HepG2 (cell line): ENCODE results near the gene ZCCHC12. TPM values are rescaled to one million over a fixed set of nuclear protein-coding genes. Genes with fewer than 3 reads are reported as not detected.
A peak's percentile ranks its signal among the peaks of the same experiment; 100 is the strongest.

Experiments used
- DMAP1 ChIP-seq: IDR thresholded peaks from 2 replicates; pipeline ENCODE4 v1.6.1; 2016
- GLI4 ChIP-seq: sonication (generic); formaldehyde crosslinking; IDR thresholded peaks from 2 replicates; pipeline ENCODE4 v1.5.1; 2020; ENCODE audit warnings: missing genetic modification reagents, mild to moderate bottlenecking, moderate library complexity, borderline replicate concordance
- ISX ChIP-seq: sonication (generic); formaldehyde crosslinking; conservative IDR thresholded peaks from 2 replicates; pipeline ENCODE4 v1.5.0; 2020; ENCODE audit warnings: missing genetic modification reagents
- JARID2 ChIP-seq: sonication (generic); formaldehyde crosslinking; IDR thresholded peaks from 2 replicates; pipeline ENCODE4 v1.8.1; 2023; ENCODE audit warnings: missing genetic modification reagents, inconsistent platforms; ENCODE audit not compliant: insufficient replicate concordance
- MXI1 ChIP-seq: IDR thresholded peaks from 3 replicates; pipeline ENCODE4 v1.6.1; 2012; ENCODE audit warnings: low read depth, low read length, inconsistent platforms, borderline replicate concordance
- RXRB ChIP-seq: IDR thresholded peaks from 2 replicates; pipeline ENCODE4 v1.6.1; 2016; ENCODE audit warnings: borderline replicate concordance, missing genetic modification reagents, missing compliant biosample characterization
- SCMH1 ChIP-seq: sonication (generic); formaldehyde crosslinking; IDR thresholded peaks from 2 replicates; pipeline ENCODE4 v1.9.0; 2021; ENCODE audit warnings: missing genetic modification reagents, mild to moderate bottlenecking, borderline replicate concordance
- ZNF567 ChIP-seq: sonication (generic); formaldehyde crosslinking; IDR thresholded peaks from 2 replicates; pipeline ENCODE4 v1.8.1; 2023; ENCODE audit warnings: mild to moderate bottlenecking, missing genetic modification reagents, borderline replicate concordance
- ZNF598 ChIP-seq: sonication (generic); formaldehyde crosslinking; IDR thresholded peaks from 2 replicates; pipeline ENCODE4 v1.5.1; 2020; ENCODE audit warnings: mild to moderate bottlenecking, missing genetic modification reagents, borderline replicate concordance
- polyA plus RNA-seq, 8 experiments: library from polyadenylated mRNA; depleted of rRNA in 3 of 8; stranded (reverse) in 7 of 8; unstranded in 1 of 8; fragments of >200 nt; fragmentation: Illumina TruSeq in 4 of 8; extraction: Trizol in 4 of 8; gene quantifications; 2 replicates each; pipeline versions ENCODE4 v1.2.1 to v1.2.3, GENCODE V29; 2011 to 2016; ENCODE audit warnings: low read depth in 4 of 8, missing spikeins in 1 of 8, mixed read lengths in 1 of 8; ENCODE audit not compliant: insufficient read depth in 1 of 8
- total RNA-seq, 5 experiments: library from RNA; depleted of rRNA; stranded (reverse); fragments of >200 nt; fragmentation: Illumina TruSeq; extraction: Trizol; gene quantifications; 2 replicates each; pipeline ENCODE4 v1.2.3, GENCODE V29; 2016; ENCODE audit warnings: low read depth in 1 of 5
- TF ChIP-seq, protein P1 (sequence below): sonication (generic); formaldehyde crosslinking; IDR thresholded peaks from 2 replicates; pipeline ENCODE4 v1.5.0; 2020; ENCODE audit warnings: missing genetic modification reagents, mild to moderate bottlenecking, borderline replicate concordance
- TF ChIP-seq, protein P2 (sequence below): sonication (generic); formaldehyde crosslinking; IDR thresholded peaks from 2 replicates; pipeline ENCODE4 v1.8.0; 2023; ENCODE audit warnings: mild to moderate bottlenecking, missing genetic modification reagents
- TF ChIP-seq, protein P3 (sequence below): IDR thresholded peaks from 2 replicates; pipeline ENCODE4 v1.6.1; 2018; ENCODE audit warnings: missing genetic modification reagents
- TF ChIP-seq, protein P4 (sequence below): sonication (generic); formaldehyde crosslinking; conservative IDR thresholded peaks from 2 replicates; pipeline ENCODE4 v1.8.0; 2022; ENCODE audit warnings: missing genetic modification reagents
- TF ChIP-seq, protein P5 (sequence below): sonication (generic); formaldehyde crosslinking; conservative IDR thresholded peaks from 2 replicates; pipeline ENCODE4 v1.4.0; 2020; ENCODE audit warnings: missing genetic modification reagents
- TF ChIP-seq, protein P6 (sequence below): IDR thresholded peaks from 2 replicates; pipeline ENCODE4 v1.6.1; 2016; ENCODE audit warnings: control low read depth
- TF ChIP-seq, protein P7 (sequence below): sonication (generic); formaldehyde crosslinking; IDR thresholded peaks from 2 replicates; pipeline ENCODE4 v1.4.0; 2020; ENCODE audit warnings: mild to moderate bottlenecking, missing genetic modification reagents

The ZCCHC12 gene
- total and polyA plus RNA-seq, 2 of the 13 experiments (the other 11 are each of a cell fraction or from before 2014, with no cell fraction given): 0.05 to 0.20 TPM

DNA sequence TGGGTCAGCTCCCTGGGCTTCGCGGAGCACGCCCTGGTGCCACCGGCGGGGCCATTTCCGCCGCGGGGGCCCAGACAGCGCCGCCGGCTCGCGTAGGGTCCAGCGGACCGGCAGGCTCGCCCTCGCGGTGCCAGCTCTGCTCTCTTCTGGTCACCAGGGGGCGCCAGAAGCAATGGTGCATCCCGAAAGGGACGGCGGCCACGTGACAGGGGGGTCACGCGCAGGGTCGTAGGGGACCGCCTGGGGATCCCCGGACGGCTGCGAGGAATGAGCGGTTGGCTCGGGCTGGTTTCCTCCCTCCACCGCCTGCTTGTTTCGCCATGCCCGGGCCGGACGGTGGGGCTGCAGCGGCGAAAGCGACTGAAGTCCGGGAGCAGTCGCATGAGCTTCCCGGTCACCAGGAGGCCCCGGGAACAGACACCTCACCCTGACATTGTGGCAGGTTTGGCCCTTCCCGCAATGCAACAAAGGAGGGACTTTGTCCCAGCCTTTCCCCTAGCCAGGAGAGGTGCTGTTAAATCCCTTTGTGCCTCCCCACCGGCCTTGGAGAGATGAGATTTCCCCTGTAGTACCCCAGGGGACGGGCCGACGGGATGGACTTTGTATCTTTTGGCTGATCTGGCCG is 15.8 kb downstream of the ZCCHC12 start (continued):
- TF ChIP-seq, protein P1, sequence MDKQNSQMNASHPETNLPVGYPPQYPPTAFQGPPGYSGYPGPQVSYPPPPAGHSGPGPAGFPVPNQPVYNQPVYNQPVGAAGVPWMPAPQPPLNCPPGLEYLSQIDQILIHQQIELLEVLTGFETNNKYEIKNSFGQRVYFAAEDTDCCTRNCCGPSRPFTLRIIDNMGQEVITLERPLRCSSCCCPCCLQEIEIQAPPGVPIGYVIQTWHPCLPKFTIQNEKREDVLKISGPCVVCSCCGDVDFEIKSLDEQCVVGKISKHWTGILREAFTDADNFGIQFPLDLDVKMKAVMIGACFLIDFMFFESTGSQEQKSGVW (CRISPR knock-in tag): no peak
- peak; percentile 46; the same call in 1 of the 2 replicates for TF ChIP-seq RXRB (CRISPR knock-in tag)
- peak; percentile 83 for TF ChIP-seq DMAP1 (CRISPR knock-in tag)
- TF ChIP-seq ZNF598 (CRISPR knock-in tag): no peak
- TF ChIP-seq, protein P2, sequence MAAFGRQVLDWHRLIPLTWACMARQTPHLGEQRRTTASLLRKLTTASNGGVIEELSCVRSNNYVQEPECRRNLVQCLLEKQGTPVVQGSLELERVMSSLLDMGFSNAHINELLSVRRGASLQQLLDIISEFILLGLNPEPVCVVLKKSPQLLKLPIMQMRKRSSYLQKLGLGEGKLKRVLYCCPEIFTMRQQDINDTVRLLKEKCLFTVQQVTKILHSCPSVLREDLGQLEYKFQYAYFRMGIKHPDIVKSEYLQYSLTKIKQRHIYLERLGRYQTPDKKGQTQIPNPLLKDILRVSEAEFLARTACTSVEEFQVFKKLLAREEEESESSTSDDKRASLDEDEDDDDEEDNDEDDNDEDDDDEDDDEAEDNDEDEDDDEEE (CRISPR knock-in tag): no peak
- TF ChIP-seq JARID2 (CRISPR knock-in tag): no peak
- no peak for TF ChIP-seq ISX
- TF ChIP-seq, protein P3, sequence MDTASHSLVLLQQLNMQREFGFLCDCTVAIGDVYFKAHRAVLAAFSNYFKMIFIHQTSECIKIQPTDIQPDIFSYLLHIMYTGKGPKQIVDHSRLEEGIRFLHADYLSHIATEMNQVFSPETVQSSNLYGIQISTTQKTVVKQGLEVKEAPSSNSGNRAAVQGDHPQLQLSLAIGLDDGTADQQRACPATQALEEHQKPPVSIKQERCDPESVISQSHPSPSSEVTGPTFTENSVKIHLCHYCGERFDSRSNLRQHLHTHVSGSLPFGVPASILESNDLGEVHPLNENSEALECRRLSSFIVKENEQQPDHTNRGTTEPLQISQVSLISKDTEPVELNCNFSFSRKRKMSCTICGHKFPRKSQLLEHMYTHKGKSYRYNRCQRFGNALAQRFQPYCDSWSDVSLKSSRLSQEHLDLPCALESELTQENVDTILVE (CRISPR knock-in tag): no peak
- TF ChIP-seq, protein P4, sequence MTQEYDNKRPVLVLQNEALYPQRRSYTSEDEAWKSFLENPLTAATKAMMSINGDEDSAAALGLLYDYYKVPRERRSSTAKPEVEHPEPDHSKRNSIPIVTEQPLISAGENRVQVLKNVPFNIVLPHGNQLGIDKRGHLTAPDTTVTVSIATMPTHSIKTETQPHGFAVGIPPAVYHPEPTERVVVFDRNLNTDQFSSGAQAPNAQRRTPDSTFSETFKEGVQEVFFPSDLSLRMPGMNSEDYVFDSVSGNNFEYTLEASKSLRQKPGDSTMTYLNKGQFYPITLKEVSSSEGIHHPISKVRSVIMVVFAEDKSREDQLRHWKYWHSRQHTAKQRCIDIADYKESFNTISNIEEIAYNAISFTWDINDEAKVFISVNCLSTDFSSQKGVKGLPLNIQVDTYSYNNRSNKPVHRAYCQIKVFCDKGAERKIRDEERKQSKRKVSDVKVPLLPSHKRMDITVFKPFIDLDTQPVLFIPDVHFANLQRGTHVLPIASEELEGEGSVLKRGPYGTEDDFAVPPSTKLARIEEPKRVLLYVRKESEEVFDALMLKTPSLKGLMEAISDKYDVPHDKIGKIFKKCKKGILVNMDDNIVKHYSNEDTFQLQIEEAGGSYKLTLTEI (CRISPR knock-in tag): no peak
- TF ChIP-seq, protein P5, sequence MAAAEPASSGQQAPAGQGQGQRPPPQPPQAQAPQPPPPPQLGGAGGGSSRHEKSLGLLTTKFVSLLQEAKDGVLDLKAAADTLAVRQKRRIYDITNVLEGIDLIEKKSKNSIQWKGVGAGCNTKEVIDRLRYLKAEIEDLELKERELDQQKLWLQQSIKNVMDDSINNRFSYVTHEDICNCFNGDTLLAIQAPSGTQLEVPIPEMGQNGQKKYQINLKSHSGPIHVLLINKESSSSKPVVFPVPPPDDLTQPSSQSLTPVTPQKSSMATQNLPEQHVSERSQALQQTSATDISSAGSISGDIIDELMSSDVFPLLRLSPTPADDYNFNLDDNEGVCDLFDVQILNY (CRISPR knock-in tag): no peak
- peak; percentile 23; the same call in 1 of the 3 replicates for TF ChIP-seq MXI1
- TF ChIP-seq SCMH1 (CRISPR knock-in tag): no peak
- TF ChIP-seq, protein P6, sequence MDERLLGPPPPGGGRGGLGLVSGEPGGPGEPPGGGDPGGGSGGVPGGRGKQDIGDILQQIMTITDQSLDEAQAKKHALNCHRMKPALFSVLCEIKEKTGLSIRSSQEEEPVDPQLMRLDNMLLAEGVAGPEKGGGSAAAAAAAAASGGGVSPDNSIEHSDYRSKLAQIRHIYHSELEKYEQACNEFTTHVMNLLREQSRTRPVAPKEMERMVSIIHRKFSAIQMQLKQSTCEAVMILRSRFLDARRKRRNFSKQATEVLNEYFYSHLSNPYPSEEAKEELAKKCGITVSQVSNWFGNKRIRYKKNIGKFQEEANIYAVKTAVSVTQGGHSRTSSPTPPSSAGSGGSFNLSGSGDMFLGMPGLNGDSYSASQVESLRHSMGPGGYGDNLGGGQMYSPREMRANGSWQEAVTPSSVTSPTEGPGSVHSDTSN: no peak
- TF ChIP-seq, protein P7, sequence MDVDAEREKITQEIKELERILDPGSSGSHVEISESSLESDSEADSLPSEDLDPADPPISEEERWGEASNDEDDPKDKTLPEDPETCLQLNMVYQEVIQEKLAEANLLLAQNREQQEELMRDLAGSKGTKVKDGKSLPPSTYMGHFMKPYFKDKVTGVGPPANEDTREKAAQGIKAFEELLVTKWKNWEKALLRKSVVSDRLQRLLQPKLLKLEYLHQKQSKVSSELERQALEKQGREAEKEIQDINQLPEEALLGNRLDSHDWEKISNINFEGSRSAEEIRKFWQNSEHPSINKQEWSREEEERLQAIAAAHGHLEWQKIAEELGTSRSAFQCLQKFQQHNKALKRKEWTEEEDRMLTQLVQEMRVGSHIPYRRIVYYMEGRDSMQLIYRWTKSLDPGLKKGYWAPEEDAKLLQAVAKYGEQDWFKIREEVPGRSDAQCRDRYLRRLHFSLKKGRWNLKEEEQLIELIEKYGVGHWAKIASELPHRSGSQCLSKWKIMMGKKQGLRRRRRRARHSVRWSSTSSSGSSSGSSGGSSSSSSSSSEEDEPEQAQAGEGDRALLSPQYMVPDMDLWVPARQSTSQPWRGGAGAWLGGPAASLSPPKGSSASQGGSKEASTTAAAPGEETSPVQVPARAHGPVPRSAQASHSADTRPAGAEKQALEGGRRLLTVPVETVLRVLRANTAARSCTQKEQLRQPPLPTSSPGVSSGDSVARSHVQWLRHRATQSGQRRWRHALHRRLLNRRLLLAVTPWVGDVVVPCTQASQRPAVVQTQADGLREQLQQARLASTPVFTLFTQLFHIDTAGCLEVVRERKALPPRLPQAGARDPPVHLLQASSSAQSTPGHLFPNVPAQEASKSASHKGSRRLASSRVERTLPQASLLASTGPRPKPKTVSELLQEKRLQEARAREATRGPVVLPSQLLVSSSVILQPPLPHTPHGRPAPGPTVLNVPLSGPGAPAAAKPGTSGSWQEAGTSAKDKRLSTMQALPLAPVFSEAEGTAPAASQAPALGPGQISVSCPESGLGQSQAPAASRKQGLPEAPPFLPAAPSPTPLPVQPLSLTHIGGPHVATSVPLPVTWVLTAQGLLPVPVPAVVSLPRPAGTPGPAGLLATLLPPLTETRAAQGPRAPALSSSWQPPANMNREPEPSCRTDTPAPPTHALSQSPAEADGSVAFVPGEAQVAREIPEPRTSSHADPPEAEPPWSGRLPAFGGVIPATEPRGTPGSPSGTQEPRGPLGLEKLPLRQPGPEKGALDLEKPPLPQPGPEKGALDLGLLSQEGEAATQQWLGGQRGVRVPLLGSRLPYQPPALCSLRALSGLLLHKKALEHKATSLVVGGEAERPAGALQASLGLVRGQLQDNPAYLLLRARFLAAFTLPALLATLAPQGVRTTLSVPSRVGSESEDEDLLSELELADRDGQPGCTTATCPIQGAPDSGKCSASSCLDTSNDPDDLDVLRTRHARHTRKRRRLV (CRISPR knock-in tag): no peak
- no peak for TF ChIP-seq GLI4 (CRISPR knock-in tag)
- TF ChIP-seq ZNF567: 0 out of 2 replicates have a peak, but pooled peaks have one; percentile 36
